Neural crest cell (in vitro differentiated cells): ENCODE measurements around the gene MPPE1. TPM values are rescaled to one million over a fixed set of nuclear protein-coding genes. Genes with fewer than 3 reads are reported as not detected.

Experiments
- DNase-seq: peaks from one replicate; pipeline ENCODE4 v3.0.0; 2021; ENCODE audit warnings: low read depth, mixed read lengths, low spot score
- H3K27ac Mint-ChIP-seq: one replicate; pipeline ENCODE4 v1.8.0; 2021; ENCODE audit warnings: mild to moderate bottlenecking, mixed read lengths; ENCODE audit not compliant: unreplicated experiment
- H3K27me3 Mint-ChIP-seq: 2 replicates; pipeline ENCODE4 v1.8.0; 2021; ENCODE audit warnings: low read depth, mild to moderate bottlenecking, mixed read lengths
- H3K36me3 Mint-ChIP-seq: 2 replicates; pipeline ENCODE4 v1.8.0; 2021; ENCODE audit warnings: low read depth, mild to moderate bottlenecking, mixed read lengths
- H3K4me1 Mint-ChIP-seq: 2 replicates; pipeline ENCODE4 v1.8.0; 2021; ENCODE audit warnings: mixed read lengths
- H3K4me3 Mint-ChIP-seq: one replicate; pipeline ENCODE4 v1.8.0; 2021; ENCODE audit warnings: mild to moderate bottlenecking, mixed read lengths
- H3K9me3 Mint-ChIP-seq: 2 replicates; pipeline ENCODE4 v1.8.0; 2021; ENCODE audit warnings: mixed read lengths
- total RNA-seq: library from RNA; stranded (reverse); gene quantifications from 2 replicates; pipeline ENCODE4 v1.2.1, GENCODE V29; 2021
- TF ChIP-seq, protein P1 (sequence below): fragments of 200-600 bp; sonication (generic); conservative IDR thresholded peaks from 2 replicates; pipeline ENCODE4 v1.5.0; 2021; ENCODE audit warnings: antibody characterized with exemption, mild to moderate bottlenecking

The MPPE1 gene
- total RNA-seq, 1 donor from 2014 or later: 22.8 TPM

DNA sequence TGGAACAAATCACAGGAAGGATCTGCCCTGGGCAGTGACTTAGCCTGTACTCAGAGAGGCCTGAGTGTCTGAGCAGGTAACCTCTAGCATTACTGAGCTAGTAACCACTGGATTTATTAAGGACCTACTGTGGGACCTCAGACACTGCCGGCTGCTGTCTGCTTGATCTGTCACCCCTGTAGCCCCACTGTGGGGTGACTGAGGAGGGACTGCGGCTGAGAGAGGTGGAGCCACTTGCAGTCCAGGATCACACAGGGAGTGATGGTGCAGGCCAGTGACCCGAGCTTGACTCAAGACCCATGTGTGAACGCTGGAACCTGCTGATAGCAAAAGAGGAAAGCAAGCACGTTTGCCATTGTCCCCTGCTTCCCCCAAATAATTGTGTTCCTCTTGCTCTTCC, 41.4 kb downstream of the MPPE1 start:
- DNase-seq: no peak
- no peaks in the 10 kb centered on the region for H3K9me3 Mint-ChIP-seq
- no peak overlapping the region for H3K27ac Mint-ChIP-seq
- no peaks in the 10 kb centered on the region for H3K27me3 Mint-ChIP-seq
- no peaks in the 10 kb centered on the region for H3K36me3 Mint-ChIP-seq
- TF ChIP-seq, protein P1, sequence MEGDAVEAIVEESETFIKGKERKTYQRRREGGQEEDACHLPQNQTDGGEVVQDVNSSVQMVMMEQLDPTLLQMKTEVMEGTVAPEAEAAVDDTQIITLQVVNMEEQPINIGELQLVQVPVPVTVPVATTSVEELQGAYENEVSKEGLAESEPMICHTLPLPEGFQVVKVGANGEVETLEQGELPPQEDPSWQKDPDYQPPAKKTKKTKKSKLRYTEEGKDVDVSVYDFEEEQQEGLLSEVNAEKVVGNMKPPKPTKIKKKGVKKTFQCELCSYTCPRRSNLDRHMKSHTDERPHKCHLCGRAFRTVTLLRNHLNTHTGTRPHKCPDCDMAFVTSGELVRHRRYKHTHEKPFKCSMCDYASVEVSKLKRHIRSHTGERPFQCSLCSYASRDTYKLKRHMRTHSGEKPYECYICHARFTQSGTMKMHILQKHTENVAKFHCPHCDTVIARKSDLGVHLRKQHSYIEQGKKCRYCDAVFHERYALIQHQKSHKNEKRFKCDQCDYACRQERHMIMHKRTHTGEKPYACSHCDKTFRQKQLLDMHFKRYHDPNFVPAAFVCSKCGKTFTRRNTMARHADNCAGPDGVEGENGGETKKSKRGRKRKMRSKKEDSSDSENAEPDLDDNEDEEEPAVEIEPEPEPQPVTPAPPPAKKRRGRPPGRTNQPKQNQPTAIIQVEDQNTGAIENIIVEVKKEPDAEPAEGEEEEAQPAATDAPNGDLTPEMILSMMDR: no peak
- H3K4me3 Mint-ChIP-seq: no peak overlapping the region
- no peaks in the 10 kb centered on the region for H3K4me1 Mint-ChIP-seq

GRCh38 chr18:11866329-11866728, 41.8 kb downstream of the MPPE1 start:
- Mint-ChIP-seq H3K9me3 (no peaks in the 10 kb centered on the region), H3K27ac (no peak overlapping the region)
- no peak for DNase-seq

DNA sequence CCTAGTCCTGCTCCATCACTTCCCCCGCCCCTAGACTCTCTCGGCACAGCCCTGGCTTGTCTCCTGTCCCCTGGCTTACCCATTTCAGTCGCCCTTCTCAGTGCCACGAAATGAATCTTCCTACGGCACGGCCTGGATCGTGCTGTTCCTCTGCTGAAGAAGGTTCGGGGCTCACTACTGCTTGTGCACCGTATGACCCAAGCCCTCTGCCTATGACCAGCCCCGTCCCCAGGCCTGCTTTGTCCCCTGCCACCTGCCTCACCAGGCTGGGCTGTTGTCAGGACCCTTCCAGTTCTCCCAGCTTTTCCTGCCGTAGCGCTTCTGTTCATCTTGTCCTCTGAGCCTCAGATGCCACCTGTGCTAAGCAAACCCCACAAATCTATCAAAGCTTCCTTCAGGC, 43.0 kb downstream of the MPPE1 start:
- Mint-ChIP-seq H3K4me3 (no peak overlapping the region), H3K36me3 (no peaks in the 10 kb centered on the region), H3K27me3 (no peaks in the 10 kb centered on the region), H3K9me3 (no peaks in the 10 kb centered on the region), H3K27ac (no peak overlapping the region), H3K4me1 (no peaks in the 10 kb centered on the region)
- TF ChIP-seq, protein P1: no peak
- no peak for DNase-seq

More at GRCh38 chr18:11866329-11866728, 41.8 kb downstream of the MPPE1 start:
- H3K27me3 Mint-ChIP-seq: no peaks in the 10 kb centered on the region
- H3K4me1 Mint-ChIP-seq: no peaks in the 10 kb centered on the region
- H3K4me3 Mint-ChIP-seq: no peak overlapping the region
- H3K36me3 Mint-ChIP-seq: no peaks in the 10 kb centered on the region
- TF ChIP-seq, protein P1: no peak

DNA sequence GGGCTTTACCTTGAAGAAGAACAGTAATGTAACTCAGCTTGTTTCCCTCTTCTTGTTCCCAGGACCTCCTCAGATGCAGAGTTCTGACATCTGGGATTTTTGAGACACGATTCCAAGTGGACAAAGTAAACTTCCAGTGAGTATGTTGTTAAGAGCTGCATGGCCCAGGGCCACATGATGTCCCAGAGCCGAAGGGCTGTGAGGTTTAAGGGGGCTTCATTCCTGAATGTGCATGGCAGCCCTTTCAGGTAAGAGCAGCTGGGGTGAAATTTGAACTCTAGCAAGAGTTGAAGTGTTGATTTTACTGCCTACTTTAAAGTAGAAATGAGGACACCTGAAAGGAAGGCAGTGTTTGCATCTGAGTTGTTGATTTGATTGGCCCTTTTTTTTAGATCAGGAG, 43.6 kb downstream of the MPPE1 start:
- Mint-ChIP-seq H3K27me3 (no peaks in the 10 kb centered on the region), H3K9me3 (no peaks in the 10 kb centered on the region), H3K4me3 (no peak overlapping the region), H3K27ac (peak overlapping the region; percentile 35), H3K4me1 (no peaks in the 10 kb centered on the region), H3K36me3 (no peaks in the 10 kb centered on the region)
- TF ChIP-seq, protein P1: no peak
- DNase-seq: no peak

DNA sequence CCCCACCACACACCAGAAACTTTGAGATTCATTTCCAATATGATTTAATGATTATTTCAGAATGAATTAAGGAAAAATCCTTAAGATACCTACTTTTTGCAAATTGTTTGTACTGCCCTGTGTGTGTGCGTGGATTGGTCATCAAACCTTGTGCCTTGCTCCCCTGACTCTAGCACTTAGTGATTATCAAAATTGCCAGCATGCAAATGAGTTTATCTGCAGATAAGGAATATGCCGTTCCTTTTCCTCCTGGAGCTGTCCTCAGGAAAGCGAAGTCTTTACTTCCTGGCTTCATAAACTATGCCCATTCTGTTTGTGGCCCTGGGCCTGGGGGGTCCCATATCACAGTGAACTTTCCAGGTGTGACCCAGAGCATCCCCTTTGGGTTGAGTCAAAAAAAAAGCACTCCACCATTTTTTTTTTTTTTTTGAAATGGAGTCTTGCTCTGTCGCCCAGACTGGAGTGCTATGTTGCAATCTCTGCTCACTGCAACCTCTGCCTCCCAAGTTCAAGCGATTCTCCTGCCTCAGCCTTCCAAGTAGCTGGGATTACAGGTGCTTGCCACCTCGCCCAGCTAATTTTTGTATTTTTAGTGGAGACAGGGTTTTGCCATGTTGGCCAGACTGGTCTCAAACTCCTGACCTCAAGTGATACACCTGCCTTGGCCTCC, 45.5 kb downstream of the MPPE1 start:
- TF ChIP-seq, protein P1: no peak
- no peak for DNase-seq
- Mint-ChIP-seq H3K4me1 (no peaks in the 10 kb centered on the region), H3K36me3 (no peaks in the 10 kb centered on the region), H3K27ac (no peak overlapping the region), H3K27me3 (no peaks in the 10 kb centered on the region), H3K9me3 (no peaks in the 10 kb centered on the region), H3K4me3 (no peak overlapping the region)
